CD14-positive monocyte (primary cell): ENCODE data around the gene MOB3B. TPM values are rescaled to one million over a fixed set of nuclear protein-coding genes. Genes with fewer than 3 reads are reported as not detected.

Experiments used
- DNase-seq, 3 donors: peaks; one replicate each; pipeline ENCODE4 v3.0.0-alpha.2; 2011 to 2022
- H2AFZ ChIP-seq: 2 replicates; pipeline ENCODE4 v1.6.0; 2012; ENCODE audit warnings: mild to moderate bottlenecking, low read depth, low read length, inconsistent platforms; ENCODE audit not compliant: insufficient read depth, poor library complexity, severe bottlenecking
- H3K27ac ChIP-seq, 2 donors: 1 replicate in 1 of 2; 2 replicates in 1 of 2; pipeline ENCODE4 v1.5.1; 2012 to 2013; ENCODE audit warnings: low read length in 2 of 2, control low read depth in 1 of 2, inconsistent platforms in 1 of 2, low read depth in 1 of 2, mild to moderate bottlenecking in 1 of 2
- H3K27me3 ChIP-seq, 2 donors: one replicate each; pipeline versions ENCODE4 v1.6.0 to v1.6.1; 2011 to 2013; ENCODE audit warnings: low read length in 2 of 2; ENCODE audit not compliant: control insufficient read depth in 2 of 2, insufficient read depth in 2 of 2
- H3K36me3 ChIP-seq, 2 donors: replicated peaks in 1 of 2; 1 replicate in 1 of 2; 2 replicates in 1 of 2; pipeline versions ENCODE4 v1.5.1 to v1.6.1; 2012 to 2013; ENCODE audit warnings: low read length in 2 of 2, control low read depth in 1 of 2, inconsistent platforms in 1 of 2, mild to moderate bottlenecking in 1 of 2; ENCODE audit not compliant: insufficient read depth in 2 of 2, control insufficient read depth in 1 of 2
- H3K4me1 ChIP-seq, 2 donors: 1 replicate in 1 of 2; 2 replicates in 1 of 2; pipeline versions ENCODE4 v1.5.1 to v1.6.1; 2012 to 2013; ENCODE audit warnings: low read length in 2 of 2, control low read depth in 1 of 2, inconsistent platforms in 1 of 2, mild to moderate bottlenecking in 1 of 2, moderate library complexity in 1 of 2; ENCODE audit not compliant: insufficient read depth in 2 of 2, control insufficient read depth in 1 of 2
- H3K4me2 ChIP-seq: replicated peaks from 2 replicates; pipeline ENCODE3; 2012; ENCODE audit warnings: low read length, moderate library complexity, mild to moderate bottlenecking; ENCODE audit not compliant: poor library complexity, severe bottlenecking; ENCODE audit errors: extremely low read depth
- H3K4me3 ChIP-seq, 3 experiments: fragments of 200-600 bp in 1 of 3; sonication (generic) in 1 of 3; replicated peaks in 1 of 3; 1 replicate in 2 of 3; 2 replicates in 1 of 3; pipeline ENCODE4 v1.5.1; 2011 to 2013; ENCODE audit warnings: low read length in 3 of 3, mild to moderate bottlenecking in 3 of 3, control low read depth in 2 of 3, low read depth in 2 of 3, inconsistent platforms in 1 of 3, moderate library complexity in 1 of 3
- H3K79me2 ChIP-seq: 2 replicates; pipeline ENCODE4 v1.6.0; 2012; ENCODE audit warnings: mild to moderate bottlenecking, control low read depth, inconsistent platforms, low read length, moderate library complexity; ENCODE audit not compliant: insufficient read depth
- H3K9ac ChIP-seq: 2 replicates; pipeline ENCODE4 v1.6.0; 2017; ENCODE audit warnings: low read length, mild to moderate bottlenecking; ENCODE audit not compliant: insufficient read depth, poor library complexity, severe bottlenecking
- H3K9me3 ChIP-seq, 2 donors: replicated peaks in 1 of 2; 1 replicate in 1 of 2; 2 replicates in 1 of 2; pipeline versions ENCODE4 v1.5.1 to v1.6.1; 2012 to 2013; ENCODE audit warnings: low read length in 2 of 2, control low read depth in 1 of 2; ENCODE audit not compliant: control insufficient read depth in 1 of 2, insufficient read depth in 1 of 2
- H4K20me1 ChIP-seq: 2 replicates; pipeline ENCODE4 v1.6.0; 2012; ENCODE audit warnings: mild to moderate bottlenecking, low read length, control low read depth, moderate library complexity; ENCODE audit not compliant: insufficient read depth
- H3K27ac Mint-ChIP-seq, 7 donors: one replicate each; pipeline ENCODE4 v1.8.0; 2020; ENCODE audit warnings: mild to moderate bottlenecking in 7 of 7, mixed read lengths in 7 of 7, moderate library complexity in 6 of 7, inconsistent platforms in 2 of 7
- H3K27me3 Mint-ChIP-seq, 3 donors: one replicate each; pipeline ENCODE4 v1.8.0; 2021 to 2022; ENCODE audit warnings: low read depth in 3 of 3, mild to moderate bottlenecking in 3 of 3, mixed read lengths in 3 of 3, moderate library complexity in 3 of 3, inconsistent platforms in 1 of 3
- H3K36me3 Mint-ChIP-seq, 2 donors: one replicate each; pipeline ENCODE4 v1.8.0; 2020; ENCODE audit warnings: mixed read lengths in 2 of 2, inconsistent platforms in 1 of 2, mild to moderate bottlenecking in 1 of 2
- H3K4me1 Mint-ChIP-seq: one replicate; pipeline ENCODE4 v1.8.0; 2020; ENCODE audit warnings: mild to moderate bottlenecking, mixed read lengths
- H3K4me3 Mint-ChIP-seq, 2 donors: one replicate each; pipeline ENCODE4 v1.8.0; 2020; ENCODE audit warnings: mild to moderate bottlenecking in 2 of 2, mixed read lengths in 2 of 2, moderate library complexity in 1 of 2
- H3K9me3 Mint-ChIP-seq, 7 donors: one replicate each; pipeline ENCODE4 v1.8.0; 2020 to 2022; ENCODE audit warnings: mixed read lengths in 7 of 7, mild to moderate bottlenecking in 6 of 7, moderate library complexity in 6 of 7, inconsistent platforms in 2 of 7
- WGBS: methylation state at CpG from one replicate; pipeline ENCODE4 v1.1.5; 2013; ENCODE audit warnings: missing lambda C conversion rate; ENCODE audit not compliant: insufficient coverage; 5-methylcytosine and 5-hydroxymethylcytosine counted together
- intact Hi-C, 2 donors: fragments of 100-400 bp; cut with micrococcal nuclease; formaldehyde crosslinking; loops; one replicate each; pipeline versions ENCODE4 v1.15.0 to v1.15.1; 2023
- polyA plus RNA-seq, 3 donors: library from polyadenylated mRNA; depleted of rRNA in 1 of 3; unstranded in 2 of 3; stranded (reverse) in 1 of 3; fragments of 300-500 nt in 2 of 3; fragments of >200 nt in 1 of 3; fragmentation: Illumina TruSeq in 2 of 3; gene quantifications; 1 replicate in 2 of 3; 2 replicates in 1 of 3; pipeline ENCODE4 v1.2.3, GENCODE V29; 2012 to 2021
- TF ChIP-seq, protein P1 (sequence below): fragments of 200-600 bp; IDR thresholded peaks from one replicate; pipeline ENCODE4 v1.8.0; 2022; ENCODE audit warnings: antibody characterized with exemption, mild to moderate bottlenecking

Gene MOB3B
- polyA plus RNA-seq, 3 donors: 1.2 to 2.2 (median 1.4) TPM

DNA sequence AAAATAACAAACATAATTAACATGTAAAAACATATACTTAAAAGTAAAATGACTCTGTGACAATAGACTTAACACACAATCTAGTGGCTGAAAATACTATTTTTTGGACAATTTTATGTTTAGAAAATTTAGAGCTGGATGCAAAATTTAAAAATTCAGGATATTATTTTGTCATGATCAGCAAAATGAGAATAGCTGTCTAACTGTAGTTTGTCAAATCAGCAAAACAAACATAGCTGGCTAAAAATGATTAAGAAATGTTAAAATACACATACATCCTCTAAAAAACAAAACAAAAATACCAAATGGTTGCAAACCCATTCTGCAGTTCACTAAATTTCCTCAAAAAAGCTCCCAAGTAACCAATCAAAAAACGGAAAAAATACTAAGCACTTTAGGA, 25.1 kb upstream of the MOB3B start:
- Histone ChIP-seq H3K36me3 (peaks cover 97 to 98% of the 10 kb centered on the region in 2 donors), H3K27me3 (no peaks in the 10 kb centered on the region), H3K4me3 (no peak overlapping the region), H3K9me3 (no peaks in the 10 kb centered on the region), H4K20me1 (peaks cover 60% of the 10 kb centered on the region), H3K27ac (no peak overlapping the region), H3K4me2 (no peak overlapping the region), H3K79me2 (peaks cover 41% of the 10 kb centered on the region), H2AFZ (no peak overlapping the region), H3K9ac (no peak overlapping the region), H3K4me1 (no peaks in the 10 kb centered on the region)
- no peak for DNase-seq
- Mint-ChIP-seq H3K27ac (peak overlapping the region in 1 of 7 donors; percentile 63), H3K36me3 (peaks cover 77 to 85% of the 10 kb centered on the region in 2 donors), H3K9me3 (no peaks in the 10 kb centered on the region), H3K27me3 (no peaks in the 10 kb centered on the region), H3K4me3 (no peak overlapping the region), H3K4me1 (no peaks in the 10 kb centered on the region)
- intact Hi-C loops: no loop called here
- no CpG with 5 or more reads among the region's 1 CpG for WGBS
- TF ChIP-seq, protein P1, sequence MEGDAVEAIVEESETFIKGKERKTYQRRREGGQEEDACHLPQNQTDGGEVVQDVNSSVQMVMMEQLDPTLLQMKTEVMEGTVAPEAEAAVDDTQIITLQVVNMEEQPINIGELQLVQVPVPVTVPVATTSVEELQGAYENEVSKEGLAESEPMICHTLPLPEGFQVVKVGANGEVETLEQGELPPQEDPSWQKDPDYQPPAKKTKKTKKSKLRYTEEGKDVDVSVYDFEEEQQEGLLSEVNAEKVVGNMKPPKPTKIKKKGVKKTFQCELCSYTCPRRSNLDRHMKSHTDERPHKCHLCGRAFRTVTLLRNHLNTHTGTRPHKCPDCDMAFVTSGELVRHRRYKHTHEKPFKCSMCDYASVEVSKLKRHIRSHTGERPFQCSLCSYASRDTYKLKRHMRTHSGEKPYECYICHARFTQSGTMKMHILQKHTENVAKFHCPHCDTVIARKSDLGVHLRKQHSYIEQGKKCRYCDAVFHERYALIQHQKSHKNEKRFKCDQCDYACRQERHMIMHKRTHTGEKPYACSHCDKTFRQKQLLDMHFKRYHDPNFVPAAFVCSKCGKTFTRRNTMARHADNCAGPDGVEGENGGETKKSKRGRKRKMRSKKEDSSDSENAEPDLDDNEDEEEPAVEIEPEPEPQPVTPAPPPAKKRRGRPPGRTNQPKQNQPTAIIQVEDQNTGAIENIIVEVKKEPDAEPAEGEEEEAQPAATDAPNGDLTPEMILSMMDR: no peak

DNA sequence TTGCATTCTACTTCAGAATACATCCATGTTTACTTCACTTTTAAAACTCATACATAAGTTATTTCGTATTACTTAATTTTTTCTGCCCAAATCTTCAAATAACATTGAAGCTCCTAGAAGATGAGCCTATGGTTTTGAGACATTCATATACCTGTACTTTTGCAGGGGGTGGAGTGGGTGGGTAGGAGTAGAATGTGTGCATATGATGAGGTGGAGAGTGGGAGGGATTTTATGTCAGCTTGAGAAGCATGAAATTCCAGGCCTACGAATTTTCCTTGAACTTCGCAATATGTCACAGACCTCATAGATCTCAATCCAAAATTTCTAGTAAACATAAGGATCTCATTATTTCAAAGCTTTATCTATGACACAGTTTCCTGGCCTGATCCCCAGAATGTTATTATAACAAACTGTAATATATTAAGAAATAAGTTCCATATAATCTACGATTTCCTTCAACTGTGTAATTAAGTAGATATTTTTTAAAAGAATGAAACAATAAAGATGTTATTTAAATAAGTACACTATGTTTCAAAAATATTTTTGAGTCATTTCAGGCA, 19.7 kb upstream of the MOB3B start:
- WGBS: no CpG with 5 or more reads among the region's 4 CpGs
- peaks cover 77 to 86% of the 10 kb centered on the region in 2 donors for H3K36me3 Mint-ChIP-seq

More for the DNA sequence above, 19.7 kb upstream of the MOB3B start:
- peaks cover 4% of the 10 kb centered on the region for H3K79me2 ChIP-seq
- no peaks in the 10 kb centered on the region for H3K4me1 Mint-ChIP-seq
- peaks cover 65% of the 10 kb centered on the region for H4K20me1 ChIP-seq
- H3K36me3 ChIP-seq: peaks cover 92 to 96% of the 10 kb centered on the region in 2 donors
- intact Hi-C loops: no loop called here
- no peaks in the 10 kb centered on the region for H3K27me3 ChIP-seq
- no peak overlapping the region for H3K27ac ChIP-seq
- H3K27me3 Mint-ChIP-seq: no peaks in the 10 kb centered on the region
- H3K27ac Mint-ChIP-seq: no peak overlapping the region
- TF ChIP-seq, protein P1: no peak
- H3K4me3 Mint-ChIP-seq: no peak overlapping the region
- H2AFZ ChIP-seq: no peak overlapping the region
- no peak overlapping the region for H3K4me3 ChIP-seq
- no peak overlapping the region for H3K9ac ChIP-seq
- no peaks in the 10 kb centered on the region for H3K4me1 ChIP-seq
- DNase-seq: no peak
- H3K4me2 ChIP-seq: no peak overlapping the region
- no peaks in the 10 kb centered on the region for H3K9me3 ChIP-seq
- no peaks in the 10 kb centered on the region for H3K9me3 Mint-ChIP-seq
